GM18505 (cell line): ENCODE results near the gene BMP6.
A peak's percentile ranks its signal among the peaks of the same experiment; 100 is the strongest.

ENCODE experiments used
- ATAC-seq: cut with Tn5 transposase; IDR thresholded peaks from one replicate; pipeline ENCODE4 v1.9.1; 2021; ENCODE audit not compliant: unreplicated experiment
- POLR2A ChIP-seq: IDR thresholded peaks from 4 replicates; pipeline ENCODE4 v1.6.1; 2011; ENCODE audit warnings: borderline replicate concordance; ENCODE audit not compliant: insufficient read depth, insufficient read length; ENCODE audit errors: extremely low read depth

The BMP6 gene

GRCh38 chr6:7697432-7697819 lies 28.5 kb upstream of the BMP6 start:
- no peak for ATAC-seq
- TF ChIP-seq POLR2A, result no peak

GRCh38 chr6:7697820-7698623 lies 27.9 kb upstream of the BMP6 start:
- ATAC-seq, result no peak
- TF ChIP-seq POLR2A, result no peak

DNA sequence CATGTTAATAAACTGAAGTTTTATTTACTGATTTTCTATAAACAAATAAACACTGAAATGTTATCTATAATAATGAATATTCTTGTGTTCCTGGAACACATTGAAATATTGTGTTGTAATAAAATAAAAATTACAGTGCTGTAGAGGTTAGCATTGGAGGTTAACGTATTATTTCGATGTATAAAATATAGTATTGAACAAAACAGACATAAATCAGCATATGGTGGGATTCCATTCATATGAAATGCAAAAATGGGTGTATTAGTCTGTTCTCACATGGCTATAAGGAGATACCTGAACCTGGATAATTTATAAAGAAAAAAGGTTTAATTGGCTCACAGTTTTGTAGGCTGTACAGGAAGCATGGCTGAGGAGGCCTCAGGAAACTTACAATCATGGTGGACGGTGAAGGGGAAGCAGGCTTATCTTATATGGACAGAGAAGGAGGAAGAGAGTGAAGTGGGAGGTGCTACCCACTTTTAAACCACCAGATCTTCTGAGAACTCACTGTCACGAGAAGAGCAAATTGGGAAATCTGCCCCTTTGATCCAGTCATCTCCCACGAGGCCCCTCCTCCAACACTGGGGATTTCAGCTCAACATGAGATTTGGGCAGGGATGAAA lies 24.6 kb upstream of the BMP6 start:
- ATAC-seq, result no peak
- TF ChIP-seq POLR2A, result no peak

DNA sequence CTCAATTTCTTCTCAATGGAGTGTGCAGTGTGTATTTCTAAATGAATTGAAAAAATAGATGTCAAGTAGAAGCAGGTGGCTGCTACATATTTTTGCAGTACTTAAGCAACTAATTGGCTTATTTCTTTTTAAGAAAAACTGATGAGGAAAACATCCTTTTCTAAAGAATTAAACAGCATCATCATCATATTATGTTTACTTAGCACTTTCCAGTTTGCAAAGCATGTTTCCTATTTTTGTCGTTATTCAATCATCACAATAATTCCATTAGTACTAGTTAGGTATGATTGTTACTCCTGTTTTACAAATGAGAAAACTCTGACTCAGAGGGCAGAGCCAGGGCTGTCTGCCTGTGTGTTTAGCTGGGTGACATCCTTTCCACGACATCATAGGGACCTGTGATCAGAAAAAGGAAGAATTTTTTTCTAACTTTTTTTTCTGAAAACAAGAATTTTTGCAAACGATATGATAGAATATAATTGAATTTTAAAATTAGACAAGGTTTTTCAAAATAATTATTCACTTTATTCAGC lies 22.7 kb upstream of the BMP6 start:
- no peak for TF ChIP-seq POLR2A
- no peak for ATAC-seq

- no peak for ATAC-seq
- TF ChIP-seq POLR2A, result no peak
These were observed 20.4 kb upstream of the BMP6 start for GRCh38 chr6:7705483-7705882.

DNA sequence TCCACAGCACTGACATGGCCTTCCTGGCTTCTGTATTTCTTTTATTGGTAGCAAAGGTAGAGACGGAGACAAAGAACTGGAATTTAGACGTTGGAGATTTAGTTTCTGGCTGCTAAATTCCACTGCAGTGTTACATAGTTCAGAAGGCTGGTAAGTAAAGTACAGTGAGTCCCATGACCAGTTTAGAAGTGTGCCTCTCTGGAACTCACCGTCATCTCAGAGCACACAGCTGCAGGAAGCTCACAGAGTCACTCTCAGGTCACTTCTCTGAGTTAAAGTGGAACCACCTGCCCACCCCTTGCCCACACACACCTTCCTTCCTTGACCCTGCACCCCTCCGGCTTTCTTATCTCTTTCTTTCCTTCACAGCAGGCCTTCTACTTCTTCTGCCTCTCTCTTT lies 19.6 kb upstream of the BMP6 start:
- no peak for ATAC-seq
- no peak for TF ChIP-seq POLR2A

DNA sequence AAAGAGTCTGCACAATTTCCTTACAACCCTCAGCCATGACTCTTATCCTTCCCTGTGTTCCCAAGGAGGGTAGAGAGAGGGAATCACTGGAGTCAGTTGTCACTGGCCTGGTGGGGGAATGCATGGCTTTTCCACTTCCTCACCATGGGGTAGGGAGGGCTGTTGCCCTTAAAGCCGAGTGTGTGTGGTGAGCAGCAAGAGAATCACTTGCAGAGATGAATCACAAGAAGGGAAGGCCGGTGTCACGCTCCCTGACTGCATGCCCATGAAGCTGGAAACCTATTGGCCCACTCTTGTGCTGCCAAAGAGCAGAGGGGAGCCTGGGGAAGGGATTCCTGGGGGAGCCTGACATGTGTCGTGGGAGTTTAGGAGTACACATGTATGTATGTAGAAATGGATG lies 18.1 kb upstream of the BMP6 start:
- no peak for ATAC-seq
- TF ChIP-seq POLR2A, result no peak

- no peak for ATAC-seq
- no peak for TF ChIP-seq POLR2A
These were observed 6.5 kb upstream of the BMP6 start for GRCh38 chr6:7719364-7719850.

- no peak for TF ChIP-seq POLR2A
- no peak for ATAC-seq
These were observed 5.6 kb upstream of the BMP6 start for GRCh38 chr6:7720346-7720745.

DNA sequence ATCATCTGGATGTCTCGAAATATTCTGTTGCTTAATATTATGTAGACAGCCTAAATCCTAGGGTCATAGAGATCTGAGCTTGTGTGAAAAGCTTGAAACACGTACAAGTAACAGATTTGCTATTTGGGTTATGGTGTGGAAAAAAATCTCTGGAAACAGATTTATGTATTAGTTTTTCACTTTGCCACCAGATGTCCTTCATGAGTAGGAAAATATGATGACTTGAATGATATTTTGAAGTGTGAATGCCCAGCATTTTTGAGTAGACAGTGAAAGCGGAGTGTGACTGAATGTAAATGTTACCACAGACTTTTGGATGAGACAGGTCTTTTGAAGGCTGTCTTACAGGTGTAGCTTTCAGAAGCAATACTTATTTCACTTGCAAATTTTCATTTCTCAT lies 4.2 kb upstream of the BMP6 start:
- ATAC-seq, result no peak
- TF ChIP-seq POLR2A, result no peak

DNA sequence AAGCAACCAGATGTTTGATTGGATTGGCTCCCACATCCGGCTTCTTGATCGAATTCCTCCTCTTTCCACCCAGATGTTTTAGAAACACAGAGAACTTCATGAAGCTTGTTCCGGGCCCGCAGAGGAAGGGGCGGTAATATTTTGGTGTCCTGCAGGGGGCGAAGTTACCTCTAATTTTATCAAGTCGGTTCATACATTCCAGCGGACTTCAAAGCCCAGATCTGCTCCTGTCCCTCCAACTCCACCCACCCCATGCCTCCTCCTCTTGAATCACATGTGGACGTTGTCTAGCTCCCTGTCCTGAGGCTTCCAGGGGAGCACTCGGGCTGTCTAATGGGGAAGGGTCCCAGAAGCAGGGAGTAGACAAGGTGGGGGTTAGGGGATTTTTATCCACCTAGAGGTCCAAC lies 2.9 kb upstream of the BMP6 start:
- TF ChIP-seq POLR2A, result no peak
- peak; percentile 29 for ATAC-seq

GRCh38 chr6:7723554-7723953 lies 2.3 kb upstream of the BMP6 start:
- no peak for ATAC-seq
- TF ChIP-seq POLR2A, result no peak

DNA sequence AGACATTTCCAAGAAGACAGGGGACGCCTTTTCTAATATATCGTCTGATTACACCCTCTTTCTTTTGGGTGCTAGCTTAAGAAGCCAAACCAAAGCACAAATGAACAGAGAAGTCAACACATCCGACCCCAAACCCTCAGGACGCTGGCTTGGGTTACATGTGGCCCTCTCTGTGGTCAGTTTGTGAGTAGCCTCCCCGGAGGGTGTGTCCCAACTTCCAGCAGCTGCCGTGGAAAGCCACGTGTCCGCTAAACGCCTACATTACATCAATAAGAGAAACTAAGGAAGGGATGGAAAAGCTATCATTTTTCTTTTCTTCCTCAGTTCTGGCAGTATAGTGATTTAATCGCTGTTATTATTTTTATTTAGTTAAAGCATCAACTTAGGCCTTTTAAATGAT lies 487 bp upstream of the BMP6 start:
- no peak for ATAC-seq
- TF ChIP-seq POLR2A, result no peak
